HepG2 (cell line): ENCODE results near the gene PRIMPOL. TPM values are rescaled to one million over a fixed set of nuclear protein-coding genes. Genes with fewer than 3 reads are reported as not detected.

Source experiments
- ATAC-seq: fragments of 200-7000 bp; cut with Tn5 transposase; 3 replicates; pipeline ENCODE4 v1.9.1; 2020; ENCODE audit warnings: mild to moderate bottlenecking, moderate library complexity
- BruUV-seq: library from RNA; stranded (reverse); fragments of 400-500 nt; replicated peaks from 2 replicates; lab custom pipeline; 2021; lab: Mats Ljungman, UMichigan
- CTCF ChIA-PET: fragments of 300-600 bp; formaldehyde crosslinking; extraction: SDS; loops from one replicate; lab custom pipeline; 2021; ENCODE audit warnings: low total read pairs, inconsistent platforms, low intra/inter-chr PET ratio; lab: Yijun Ruan, JAX
- POLR2A ChIA-PET: fragments of 350-600 bp; sonication (Branson Sonifier 250); formaldehyde crosslinking; loops from one replicate; lab custom pipeline; 2020; ENCODE audit warnings: antibody characterized with exemption, inconsistent platforms; lab: Yijun Ruan, JAX
- DNase-seq: peaks from one replicate; pipeline ENCODE4 v3.0.0-alpha.2; 2015; ENCODE audit warnings: low spot score
- FAIRE-seq: peaks from 3 replicates; lab custom pipeline; 2011; peaks lifted over from hg19 to GRCh38; lab: Jason Lieb, UNC
- H2AFZ ChIP-seq: one replicate; pipeline ENCODE4 v1.6.1; 2011; ENCODE audit warnings: low read length, inconsistent platforms
- H3K27ac ChIP-seq: fragments of 300-600 bp; 3 replicates; pipeline ENCODE4 v1.8.0; 2011; ENCODE audit warnings: mixed run types, mild to moderate bottlenecking, mixed read lengths, low read length, inconsistent platforms; ENCODE audit not compliant: insufficient read depth; ENCODE audit errors: extremely low read length
- H3K27me3 ChIP-seq, 2 experiments: fragments of 200-600 bp in 1 of 2; 2 replicates in 1 of 2; 3 replicates in 1 of 2; pipeline versions ENCODE4 v1.6.0 to v1.8.0; 2011; ENCODE audit warnings: low read length in 2 of 2, mild to moderate bottlenecking in 2 of 2, moderate library complexity in 2 of 2, inconsistent platforms in 1 of 2; ENCODE audit not compliant: insufficient read depth in 2 of 2, control insufficient read depth in 1 of 2
- H3K36me3 ChIP-seq, 2 experiments: fragments of 200-600 bp in 1 of 2; replicated peaks in 1 of 2; 2 replicates in 1 of 2; 3 replicates in 1 of 2; pipeline versions ENCODE4 v1.5.1 to v1.8.0; 2011; ENCODE audit warnings: low read length in 2 of 2, inconsistent platforms in 1 of 2; ENCODE audit not compliant: insufficient read depth in 2 of 2, control insufficient read depth in 1 of 2
- H3K4me1 ChIP-seq: 2 replicates; pipeline ENCODE4 v1.5.1; 2012; ENCODE audit warnings: low read length, inconsistent platforms; ENCODE audit not compliant: insufficient read depth
- H3K4me2 ChIP-seq: 2 replicates; pipeline ENCODE4 v1.6.0; 2011; ENCODE audit warnings: low read depth, low read length, inconsistent platforms
- H3K4me3 ChIP-seq, 3 experiments: fragments of 200-600 bp in 1 of 3; sonication (generic), shearing (Covaris generic) in 1 of 3; replicated peaks in 1 of 3; 2 replicates each; pipeline ENCODE4 v1.5.1; 2011 to 2016; ENCODE audit warnings: low read length in 3 of 3, inconsistent platforms in 2 of 3, low read depth in 2 of 3, mild to moderate bottlenecking in 2 of 3, control low read depth in 1 of 3, mixed read lengths in 1 of 3; ENCODE audit not compliant: insufficient read depth in 1 of 3
- H3K79me2 ChIP-seq: one replicate; pipeline ENCODE4 v1.6.1; 2011; ENCODE audit warnings: low read length, inconsistent platforms; ENCODE audit not compliant: insufficient read depth
- H3K9ac ChIP-seq: 2 replicates; pipeline ENCODE4 v1.6.0; 2011; ENCODE audit warnings: mild to moderate bottlenecking, low read depth, low read length, inconsistent platforms; ENCODE audit not compliant: insufficient read depth
- H3K9me3 ChIP-seq: 2 replicates; pipeline ENCODE4 v1.5.1; 2012; ENCODE audit warnings: mild to moderate bottlenecking, low read length
- H4K20me1 ChIP-seq: 2 replicates; pipeline ENCODE4 v1.6.0; 2011; ENCODE audit warnings: inconsistent platforms, mild to moderate bottlenecking, low read length, moderate library complexity; ENCODE audit not compliant: insufficient read depth
- CREB3 ChIP-seq: sonication (generic); formaldehyde crosslinking; IDR thresholded peaks from 2 replicates; pipeline ENCODE4 v1.5.0; 2020; ENCODE audit warnings: missing genetic modification reagents
- MTF2 ChIP-seq: sonication (generic); formaldehyde crosslinking; IDR thresholded peaks from 2 replicates; pipeline ENCODE4 v1.5.0; 2020; ENCODE audit warnings: missing genetic modification reagents, borderline replicate concordance
- SIN3A ChIP-seq: IDR thresholded peaks from 2 replicates; pipeline ENCODE4 v1.6.1; 2011; ENCODE audit warnings: low read depth, mild to moderate bottlenecking, control low read depth, low read length, borderline replicate concordance
- ZBTB40 ChIP-seq, 2 experiments: fragments of 450-650 bp in 1 of 2; sonication (generic) in 1 of 2; formaldehyde crosslinking in 1 of 2; IDR thresholded peaks; 2 replicates each; pipeline versions ENCODE4 v1.6.1 to v1.8.0; 2016 to 2022; ENCODE audit warnings: antibody characterized with exemption in 1 of 2, mild to moderate bottlenecking in 1 of 2, missing genetic modification reagents in 1 of 2
- ZFP82 ChIP-seq: sonication (generic); formaldehyde crosslinking; IDR thresholded peaks from 2 replicates; pipeline ENCODE4 v1.5.1; 2020; ENCODE audit warnings: mild to moderate bottlenecking, missing genetic modification reagents, borderline replicate concordance
- ZNF577 ChIP-seq: sonication (generic); formaldehyde crosslinking; IDR thresholded peaks from 2 replicates; pipeline ENCODE4 v1.4.0; 2020; ENCODE audit warnings: mild to moderate bottlenecking, low read depth, missing genetic modification reagents, borderline replicate concordance
- ZSCAN30 ChIP-seq: sonication (generic); formaldehyde crosslinking; IDR thresholded peaks from 2 replicates; pipeline ENCODE4 v1.5.0; 2020; ENCODE audit warnings: mild to moderate bottlenecking, missing genetic modification reagents
- WGBS: methylation state at CpG from one replicate; pipeline ENCODE4 v1.1.6; 2017; ENCODE audit warnings: low lambda C conversion rate; 5-methylcytosine and 5-hydroxymethylcytosine counted together
- in situ Hi-C: cut with HindIII; loops from 2 replicates; pipeline ENCODE4 v1.10.0; 2017; ENCODE audit warnings: low pct_unique_long_range_greater_than_20kb; ENCODE audit not compliant: extremely low pct_ligation_motif_present
- intact Hi-C: fragments of 100-400 bp; cut with micrococcal nuclease; formaldehyde crosslinking; loops from one replicate; pipeline ENCODE4 v1.10.0; 2022; ENCODE audit not compliant: unreplicated experiment
- polyA plus RNA-seq, 8 experiments: library from polyadenylated mRNA; depleted of rRNA in 3 of 8; stranded (reverse) in 7 of 8; unstranded in 1 of 8; fragments of >200 nt; fragmentation: Illumina TruSeq in 4 of 8; extraction: Trizol in 4 of 8; gene quantifications; 2 replicates each; pipeline versions ENCODE4 v1.2.1 to v1.2.3, GENCODE V29; 2011 to 2016; ENCODE audit warnings: low read depth in 4 of 8, missing spikeins in 1 of 8, mixed read lengths in 1 of 8; ENCODE audit not compliant: insufficient read depth in 1 of 8
- total RNA-seq, 5 experiments: library from RNA; depleted of rRNA; stranded (reverse); fragments of >200 nt; fragmentation: Illumina TruSeq; extraction: Trizol; gene quantifications; 2 replicates each; pipeline ENCODE4 v1.2.3, GENCODE V29; 2016; ENCODE audit warnings: low read depth in 1 of 5
- TF ChIP-seq, protein P1 (sequence below): sonication (generic); formaldehyde crosslinking; IDR thresholded peaks from 2 replicates; pipeline ENCODE4 v1.9.0; 2021; ENCODE audit warnings: missing genetic modification reagents, borderline replicate concordance

The PRIMPOL gene
- total and polyA plus RNA-seq, 2 of the 13 experiments (the other 11 are each of a cell fraction or from before 2014, with no cell fraction given) = 7.3 to 11.0 TPM

GRCh38 chr4:184727430-184727829 is 77.9 kb downstream of the PRIMPOL start:
- no peaks in the 10 kb centered on the region for H3K27me3 ChIP-seq
- DNase-seq (no peak), FAIRE-seq (no peak), ATAC-seq (no peak)
- no peak overlapping the region for H3K4me3 ChIP-seq
- H3K36me3 ChIP-seq = peaks cover 2 to 38% of the 10 kb centered on the region in 2 experiments
- H3K79me2 ChIP-seq = peaks cover 34% of the 10 kb centered on the region
- intact Hi-C loops (no loop called here), in situ Hi-C loops (no loop called here)
- WGBS = 99% methylated on average over 3 of the region's 3 CpGs
- TF ChIP-seq, protein P1, sequence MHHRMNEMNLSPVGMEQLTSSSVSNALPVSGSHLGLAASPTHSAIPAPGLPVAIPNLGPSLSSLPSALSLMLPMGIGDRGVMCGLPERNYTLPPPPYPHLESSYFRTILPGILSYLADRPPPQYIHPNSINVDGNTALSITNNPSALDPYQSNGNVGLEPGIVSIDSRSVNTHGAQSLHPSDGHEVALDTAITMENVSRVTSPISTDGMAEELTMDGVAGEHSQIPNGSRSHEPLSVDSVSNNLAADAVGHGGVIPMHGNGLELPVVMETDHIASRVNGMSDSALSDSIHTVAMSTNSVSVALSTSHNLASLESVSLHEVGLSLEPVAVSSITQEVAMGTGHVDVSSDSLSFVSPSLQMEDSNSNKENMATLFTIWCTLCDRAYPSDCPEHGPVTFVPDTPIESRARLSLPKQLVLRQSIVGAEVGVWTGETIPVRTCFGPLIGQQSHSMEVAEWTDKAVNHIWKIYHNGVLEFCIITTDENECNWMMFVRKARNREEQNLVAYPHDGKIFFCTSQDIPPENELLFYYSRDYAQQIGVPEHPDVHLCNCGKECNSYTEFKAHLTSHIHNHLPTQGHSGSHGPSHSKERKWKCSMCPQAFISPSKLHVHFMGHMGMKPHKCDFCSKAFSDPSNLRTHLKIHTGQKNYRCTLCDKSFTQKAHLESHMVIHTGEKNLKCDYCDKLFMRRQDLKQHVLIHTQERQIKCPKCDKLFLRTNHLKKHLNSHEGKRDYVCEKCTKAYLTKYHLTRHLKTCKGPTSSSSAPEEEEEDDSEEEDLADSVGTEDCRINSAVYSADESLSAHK = no peak
- TF ChIP-seq ZNF577 (CRISPR knock-in tag) (no peak), CREB3 (CRISPR knock-in tag) (no peak), ZBTB40 (IDR thresholded peaks at IDR 0.05) (no peak), ZBTB40 (CRISPR knock-in tag; IDR thresholded peaks at IDR 0.05) (no peak), SIN3A (no peak), ZFP82 (CRISPR knock-in tag) (no peak), ZSCAN30 (CRISPR knock-in tag) (no peak), MTF2 (CRISPR knock-in tag) (no peak)
- no TSS peak for BruUV-seq
- no peak overlapping the region for H3K27ac ChIP-seq
- ChIA-PET POLR2A (no interaction called here), CTCF (no interaction called here)
- H3K9me3 ChIP-seq = no peaks in the 10 kb centered on the region
- peaks cover 43% of the 10 kb centered on the region for H3K4me1 ChIP-seq
- H3K4me2 ChIP-seq = no peak overlapping the region
- no peak overlapping the region for H3K9ac ChIP-seq
- no peak overlapping the region for H2AFZ ChIP-seq
- no peaks in the 10 kb centered on the region for H4K20me1 ChIP-seq
